AG10803 (cell line): ENCODE results near the gene DELE1.
A peak's percentile ranks its signal among the peaks of the same experiment; 100 is the strongest.

Source experiments
- DNase-seq: peaks from one replicate; pipeline ENCODE4 v3.0.0; 2010; ENCODE audit warnings: low read depth
- H3K4me3 ChIP-seq: 2 replicates; pipeline ENCODE4 v1.5.1; 2011; ENCODE audit warnings: mild to moderate bottlenecking, low read length, control low read depth
- CTCF ChIP-seq: conservative IDR thresholded peaks from 2 replicates; pipeline ENCODE4 v1.5.1; 2011; ENCODE audit warnings: mild to moderate bottlenecking, low read length, control low read depth, inconsistent platforms

Gene DELE1, protein sequence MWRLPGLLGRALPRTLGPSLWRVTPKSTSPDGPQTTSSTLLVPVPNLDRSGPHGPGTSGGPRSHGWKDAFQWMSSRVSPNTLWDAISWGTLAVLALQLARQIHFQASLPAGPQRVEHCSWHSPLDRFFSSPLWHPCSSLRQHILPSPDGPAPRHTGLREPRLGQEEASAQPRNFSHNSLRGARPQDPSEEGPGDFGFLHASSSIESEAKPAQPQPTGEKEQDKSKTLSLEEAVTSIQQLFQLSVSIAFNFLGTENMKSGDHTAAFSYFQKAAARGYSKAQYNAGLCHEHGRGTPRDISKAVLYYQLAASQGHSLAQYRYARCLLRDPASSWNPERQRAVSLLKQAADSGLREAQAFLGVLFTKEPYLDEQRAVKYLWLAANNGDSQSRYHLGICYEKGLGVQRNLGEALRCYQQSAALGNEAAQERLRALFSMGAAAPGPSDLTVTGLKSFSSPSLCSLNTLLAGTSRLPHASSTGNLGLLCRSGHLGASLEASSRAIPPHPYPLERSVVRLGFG

GRCh38 chr5:141923448-141924313 lies at the start of gene DELE1:
DELE1 (plus strand) TSS chr5:141923871; CDS start chr5:141923942, 71 bp downstream.
- no peak for TF ChIP-seq CTCF
- H3K4me3 ChIP-seq = peak within 1 kb of the TSS; percentile 92
- peak; percentile 92 for DNase-seq

GRCh38 chr5:141873933-141874261 lies 49.8 kb upstream of the DELE1 start:
- no peak for TF ChIP-seq CTCF
- DNase-seq = no peak
- H3K4me3 ChIP-seq = no peak overlapping the region

DNA sequence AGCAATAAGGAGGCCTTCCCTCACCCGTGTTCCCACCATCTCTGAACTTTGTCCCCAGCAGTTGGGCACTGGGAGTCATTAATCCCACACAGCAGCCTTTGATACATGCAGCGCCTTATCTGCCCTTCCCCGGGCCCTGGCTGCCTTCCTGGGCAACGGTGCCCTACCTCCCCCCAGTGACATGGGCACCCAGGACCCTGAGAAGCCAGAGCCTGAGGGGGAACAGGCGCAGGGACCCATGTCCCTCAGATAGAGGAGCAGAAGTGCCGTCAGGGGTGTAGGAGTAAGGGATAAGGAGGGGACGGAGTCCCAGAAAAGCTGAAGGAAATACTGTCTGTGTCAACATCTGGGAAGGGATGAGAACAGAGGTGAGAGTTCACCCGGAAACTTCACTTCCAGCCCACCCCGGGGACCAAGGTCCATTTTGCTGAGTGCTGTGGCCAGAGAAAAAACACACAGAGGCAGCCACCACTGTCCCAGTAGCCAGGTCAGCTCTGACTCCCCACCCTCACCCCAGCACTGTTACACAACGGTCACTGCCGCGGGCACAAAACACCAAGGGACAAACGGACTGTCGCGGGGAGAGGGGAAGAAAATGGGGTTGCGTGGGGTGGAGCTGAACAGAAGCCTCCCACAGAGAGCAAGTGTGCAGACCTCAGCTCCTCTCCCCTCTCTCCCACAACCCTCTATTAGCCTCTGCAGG lies 49.3 kb upstream of the DELE1 start:
- DNase-seq = no peak
- H3K4me3 ChIP-seq = no peak overlapping the region
- no peak for TF ChIP-seq CTCF

DNA sequence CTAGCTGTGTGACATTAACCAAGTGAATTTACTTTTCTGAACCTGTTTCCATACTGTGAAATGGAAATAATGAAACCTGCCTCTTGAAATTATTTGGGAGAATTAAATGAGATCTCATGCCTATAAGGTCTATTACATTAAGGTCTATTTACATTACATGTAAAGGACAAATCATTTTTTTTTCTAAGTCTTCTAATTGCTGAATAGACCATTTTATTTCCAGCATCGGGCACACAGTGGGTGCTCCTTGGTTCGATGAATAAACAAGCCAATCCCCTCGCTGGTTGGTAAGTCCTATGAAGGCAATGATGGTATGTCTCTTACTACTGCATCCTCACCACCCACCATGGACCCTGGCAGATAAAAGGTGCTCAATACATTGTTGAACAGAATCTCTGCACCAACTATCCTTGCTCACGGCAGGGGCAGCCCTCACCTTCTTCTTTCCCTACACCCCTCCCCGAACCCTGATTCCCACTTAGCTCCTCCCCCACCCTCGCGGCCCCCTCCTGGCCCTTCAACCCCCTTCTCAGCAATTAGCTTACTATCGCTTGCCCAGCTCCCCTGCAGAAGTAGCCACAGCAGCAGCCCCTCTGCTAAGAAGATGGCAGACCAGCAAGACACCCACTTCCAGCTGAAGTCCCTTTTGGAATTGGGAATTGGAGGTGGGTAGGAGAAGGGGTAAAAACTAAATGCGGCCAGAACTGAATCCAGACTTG lies 48.5 kb upstream of the DELE1 start:
- H3K4me3 ChIP-seq = no peak overlapping the region
- no peak for DNase-seq
- TF ChIP-seq CTCF = no peak

DNA sequence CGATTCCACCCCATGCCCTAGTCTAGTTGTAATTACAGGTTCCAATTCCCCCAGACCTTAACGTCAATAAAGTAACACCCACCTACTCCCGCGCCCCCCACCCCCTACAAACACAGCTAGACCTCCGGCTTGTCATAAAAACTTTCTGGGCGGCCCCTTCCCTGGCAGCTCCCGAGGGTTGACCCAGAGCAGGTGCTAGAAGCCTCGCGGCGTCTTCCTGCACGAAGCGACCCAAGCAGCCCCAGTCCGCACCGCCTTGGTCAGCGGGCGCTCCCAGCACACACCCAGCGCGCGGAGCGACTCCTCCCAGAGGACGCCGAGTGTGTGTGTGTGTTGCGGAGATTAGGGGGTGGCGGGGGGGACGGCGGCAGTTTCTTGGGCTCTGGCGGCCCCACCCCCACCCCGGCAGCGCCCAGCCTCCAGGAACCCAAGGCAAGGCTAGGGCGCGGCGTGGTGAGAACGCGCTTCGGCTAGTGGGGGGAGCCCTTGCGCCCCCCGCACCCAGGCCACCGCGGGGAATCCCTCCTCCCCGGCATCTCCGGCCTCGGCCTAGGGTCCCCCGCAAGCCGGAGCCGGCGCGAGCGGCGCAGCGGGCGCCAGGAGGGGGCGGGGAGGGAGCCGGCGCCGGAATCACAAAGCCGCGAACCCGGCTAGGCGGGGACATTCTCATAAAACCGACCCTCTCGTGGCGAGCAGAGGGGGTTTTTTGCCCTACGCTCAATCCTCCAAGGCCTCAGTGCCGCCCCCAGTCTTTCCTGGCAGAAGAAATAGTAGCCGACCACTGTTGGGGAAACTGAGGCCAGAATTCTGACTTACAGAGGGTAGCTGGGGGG lies 47.7 kb upstream of the DELE1 start:
- DNase-seq = no peak
- no peak for TF ChIP-seq CTCF
- no peak overlapping the region for H3K4me3 ChIP-seq
